SK-N-SH treated with all-trans-retinoic acid at 6 μM for 48 hours (cell line): ENCODE data around the gene LAG3.

Source experiments
- ARNTL ChIP-seq: fragments of 450-650 bp; formaldehyde crosslinking; IDR thresholded peaks from 2 replicates; pipeline ENCODE4 v1.5.0; 2020; ENCODE audit warnings: low read depth, mild to moderate bottlenecking, moderate library complexity, borderline replicate concordance
- BACH2 ChIP-seq: fragments of 250-450 bp; sonication (Bioruptor Pico); IDR thresholded peaks from 2 replicates; pipeline ENCODE4 v1.9.0; 2021; ENCODE audit warnings: mild to moderate bottlenecking, borderline replicate concordance
- PPARA ChIP-seq: fragments of 250-450 bp; sonication (Bioruptor Pico); IDR thresholded peaks from 2 replicates; pipeline ENCODE4 v1.5.0; 2020; ENCODE audit warnings: mild to moderate bottlenecking, borderline replicate concordance
- RARB ChIP-seq: fragments of 250-450 bp; sonication (Bioruptor Pico); IDR thresholded peaks from 2 replicates; pipeline ENCODE4 v1.8.0; 2021; ENCODE audit warnings: mild to moderate bottlenecking, moderate library complexity
- SNAI2 ChIP-seq: fragments of 250-450 bp; sonication (Bioruptor Pico); IDR thresholded peaks from 2 replicates; pipeline ENCODE4 v1.5.0; 2020; ENCODE audit warnings: mild to moderate bottlenecking, moderate library complexity
- TCF4 ChIP-seq: fragments of 250-450 bp; sonication (Bioruptor Pico); IDR thresholded peaks from 2 replicates; pipeline ENCODE4 v1.8.0; 2021; ENCODE audit warnings: mild to moderate bottlenecking, moderate library complexity, borderline replicate concordance
- TOX ChIP-seq: fragments of 250-450 bp; sonication (Bioruptor Pico); IDR thresholded peaks from 2 replicates; pipeline ENCODE4 v1.8.0; 2021; ENCODE audit warnings: mild to moderate bottlenecking, moderate library complexity, borderline replicate concordance
- ZC3H10 ChIP-seq: fragments of 250-450 bp; sonication (Bioruptor Pico); IDR thresholded peaks from 2 replicates; pipeline ENCODE4 v1.5.1; 2021; ENCODE audit warnings: mild to moderate bottlenecking, moderate library complexity
- ZFP30 ChIP-seq: fragments of 450-650 bp; formaldehyde crosslinking; IDR thresholded peaks from 2 replicates; pipeline ENCODE4 v1.5.0; 2022; ENCODE audit warnings: mild to moderate bottlenecking, moderate library complexity
- ZNF8 ChIP-seq: fragments of 450-650 bp; formaldehyde crosslinking; IDR thresholded peaks from 2 replicates; pipeline ENCODE4 v1.5.0; 2020; ENCODE audit warnings: mild to moderate bottlenecking, moderate library complexity
- TF ChIP-seq, protein P1 (sequence below): fragments of 250-450 bp; sonication (Bioruptor Pico); IDR thresholded peaks from 2 replicates; pipeline ENCODE4 v1.5.1; 2020; ENCODE audit warnings: low read depth, mild to moderate bottlenecking, moderate library complexity
- TF ChIP-seq, protein P2 (sequence below): fragments of 250-450 bp; sonication (Bioruptor Pico); IDR thresholded peaks from 2 replicates; pipeline ENCODE4 v1.5.1; 2021; ENCODE audit warnings: mild to moderate bottlenecking, moderate library complexity
- TF ChIP-seq, protein P3 (sequence below): fragments of 250-450 bp; sonication (Bioruptor Pico); IDR thresholded peaks from 2 replicates; pipeline ENCODE4 v1.5.0; 2020; ENCODE audit warnings: mild to moderate bottlenecking, moderate library complexity
- TF ChIP-seq, protein P4 (sequence below): fragments of 250-450 bp; sonication (Bioruptor Pico); IDR thresholded peaks from 2 replicates; pipeline ENCODE4 v1.8.0; 2020; ENCODE audit warnings: mild to moderate bottlenecking, moderate library complexity, borderline replicate concordance

DNA sequence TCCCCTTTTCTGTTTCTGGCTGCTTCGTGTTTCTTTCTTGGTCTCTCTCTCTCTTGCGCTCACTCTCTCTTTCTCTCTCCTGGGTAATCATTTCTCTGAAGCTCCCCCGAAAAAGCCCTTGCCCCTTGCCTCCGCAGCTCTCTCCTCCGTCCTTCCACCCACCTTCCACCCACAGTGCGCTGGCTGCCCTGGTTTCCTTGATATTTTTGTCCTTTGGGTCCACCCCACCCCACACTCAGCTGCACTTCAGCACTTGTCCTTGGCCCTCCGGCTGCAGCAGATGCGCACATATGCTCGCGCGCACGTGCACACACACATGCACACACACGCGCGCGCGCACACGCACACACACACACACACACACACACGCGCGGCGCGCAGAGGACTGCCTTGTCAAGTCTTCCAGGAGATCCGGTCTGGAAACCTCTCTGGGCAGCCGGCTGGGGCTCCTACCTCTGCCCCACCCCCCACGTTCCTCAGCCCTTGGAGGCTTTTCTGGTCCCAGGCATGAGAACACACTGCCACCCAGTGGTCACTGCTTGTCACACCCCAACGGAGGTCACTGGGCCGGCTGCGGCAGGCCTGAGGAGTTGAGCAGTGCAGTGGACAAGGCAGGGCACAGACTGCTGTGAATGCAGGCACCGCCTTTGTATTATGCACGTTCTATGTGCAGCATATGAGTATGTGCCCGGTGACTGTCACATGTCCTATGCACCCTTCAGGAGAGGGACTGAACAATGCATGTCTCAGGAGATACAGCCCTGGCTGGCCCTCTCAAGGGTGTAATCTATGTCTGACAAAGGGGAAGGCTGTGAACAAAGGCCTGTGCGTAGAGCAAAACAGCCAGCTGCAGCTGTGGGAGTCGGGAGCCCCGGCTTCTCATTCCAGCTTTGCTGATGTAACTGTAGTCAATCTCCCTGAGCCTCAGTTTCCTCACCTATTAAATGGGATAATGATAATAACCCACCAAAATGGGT is 6.5 kb downstream of the LAG3 start:
- TF ChIP-seq RARB (no peak), TCF4 (peak; percentile 23; the same call in 1 of the 2 replicates), ARNTL (peak; percentile 90), PPARA (CRISPR knock-in tag) (no peak), BACH2 (CRISPR knock-in tag) (no peak), ZNF8 (no peak), ZC3H10 (CRISPR knock-in tag) (no peak), TOX (no peak), ZFP30 (CRISPR knock-in tag) (no peak), SNAI2 (CRISPR knock-in tag) (no peak)
- TF ChIP-seq, protein P1, sequence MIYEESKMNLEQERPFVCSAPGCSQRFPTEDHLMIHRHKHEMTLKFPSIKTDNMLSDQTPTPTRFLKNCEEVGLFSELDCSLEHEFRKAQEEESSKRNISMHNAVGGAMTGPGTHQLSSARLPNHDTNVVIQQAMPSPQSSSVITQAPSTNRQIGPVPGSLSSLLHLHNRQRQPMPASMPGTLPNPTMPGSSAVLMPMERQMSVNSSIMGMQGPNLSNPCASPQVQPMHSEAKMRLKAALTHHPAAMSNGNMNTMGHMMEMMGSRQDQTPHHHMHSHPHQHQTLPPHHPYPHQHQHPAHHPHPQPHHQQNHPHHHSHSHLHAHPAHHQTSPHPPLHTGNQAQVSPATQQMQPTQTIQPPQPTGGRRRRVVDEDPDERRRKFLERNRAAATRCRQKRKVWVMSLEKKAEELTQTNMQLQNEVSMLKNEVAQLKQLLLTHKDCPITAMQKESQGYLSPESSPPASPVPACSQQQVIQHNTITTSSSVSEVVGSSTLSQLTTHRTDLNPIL (CRISPR knock-in tag): no peak
- TF ChIP-seq, protein P2, sequence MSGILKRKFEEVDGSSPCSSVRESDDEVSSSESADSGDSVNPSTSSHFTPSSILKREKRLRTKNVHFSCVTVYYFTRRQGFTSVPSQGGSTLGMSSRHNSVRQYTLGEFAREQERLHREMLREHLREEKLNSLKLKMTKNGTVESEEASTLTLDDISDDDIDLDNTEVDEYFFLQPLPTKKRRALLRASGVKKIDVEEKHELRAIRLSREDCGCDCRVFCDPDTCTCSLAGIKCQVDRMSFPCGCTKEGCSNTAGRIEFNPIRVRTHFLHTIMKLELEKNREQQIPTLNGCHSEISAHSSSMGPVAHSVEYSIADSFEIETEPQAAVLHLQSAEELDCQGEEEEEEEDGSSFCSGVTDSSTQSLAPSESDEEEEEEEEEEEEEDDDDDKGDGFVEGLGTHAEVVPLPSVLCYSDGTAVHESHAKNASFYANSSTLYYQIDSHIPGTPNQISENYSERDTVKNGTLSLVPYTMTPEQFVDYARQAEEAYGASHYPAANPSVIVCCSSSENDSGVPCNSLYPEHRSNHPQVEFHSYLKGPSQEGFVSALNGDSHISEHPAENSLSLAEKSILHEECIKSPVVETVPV: no peak
- TF ChIP-seq, protein P3, sequence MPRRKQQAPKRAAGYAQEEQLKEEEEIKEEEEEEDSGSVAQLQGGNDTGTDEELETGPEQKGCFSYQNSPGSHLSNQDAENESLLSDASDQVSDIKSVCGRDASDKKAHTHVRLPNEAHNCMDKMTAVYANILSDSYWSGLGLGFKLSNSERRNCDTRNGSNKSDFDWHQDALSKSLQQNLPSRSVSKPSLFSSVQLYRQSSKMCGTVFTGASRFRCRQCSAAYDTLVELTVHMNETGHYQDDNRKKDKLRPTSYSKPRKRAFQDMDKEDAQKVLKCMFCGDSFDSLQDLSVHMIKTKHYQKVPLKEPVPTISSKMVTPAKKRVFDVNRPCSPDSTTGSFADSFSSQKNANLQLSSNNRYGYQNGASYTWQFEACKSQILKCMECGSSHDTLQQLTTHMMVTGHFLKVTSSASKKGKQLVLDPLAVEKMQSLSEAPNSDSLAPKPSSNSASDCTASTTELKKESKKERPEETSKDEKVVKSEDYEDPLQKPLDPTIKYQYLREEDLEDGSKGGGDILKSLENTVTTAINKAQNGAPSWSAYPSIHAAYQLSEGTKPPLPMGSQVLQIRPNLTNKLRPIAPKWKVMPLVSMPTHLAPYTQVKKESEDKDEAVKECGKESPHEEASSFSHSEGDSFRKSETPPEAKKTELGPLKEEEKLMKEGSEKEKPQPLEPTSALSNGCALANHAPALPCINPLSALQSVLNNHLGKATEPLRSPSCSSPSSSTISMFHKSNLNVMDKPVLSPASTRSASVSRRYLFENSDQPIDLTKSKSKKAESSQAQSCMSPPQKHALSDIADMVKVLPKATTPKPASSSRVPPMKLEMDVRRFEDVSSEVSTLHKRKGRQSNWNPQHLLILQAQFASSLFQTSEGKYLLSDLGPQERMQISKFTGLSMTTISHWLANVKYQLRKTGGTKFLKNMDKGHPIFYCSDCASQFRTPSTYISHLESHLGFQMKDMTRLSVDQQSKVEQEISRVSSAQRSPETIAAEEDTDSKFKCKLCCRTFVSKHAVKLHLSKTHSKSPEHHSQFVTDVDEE (CRISPR knock-in tag): no peak; the same call in 1 of the 2 replicates
- TF ChIP-seq, protein P4, sequence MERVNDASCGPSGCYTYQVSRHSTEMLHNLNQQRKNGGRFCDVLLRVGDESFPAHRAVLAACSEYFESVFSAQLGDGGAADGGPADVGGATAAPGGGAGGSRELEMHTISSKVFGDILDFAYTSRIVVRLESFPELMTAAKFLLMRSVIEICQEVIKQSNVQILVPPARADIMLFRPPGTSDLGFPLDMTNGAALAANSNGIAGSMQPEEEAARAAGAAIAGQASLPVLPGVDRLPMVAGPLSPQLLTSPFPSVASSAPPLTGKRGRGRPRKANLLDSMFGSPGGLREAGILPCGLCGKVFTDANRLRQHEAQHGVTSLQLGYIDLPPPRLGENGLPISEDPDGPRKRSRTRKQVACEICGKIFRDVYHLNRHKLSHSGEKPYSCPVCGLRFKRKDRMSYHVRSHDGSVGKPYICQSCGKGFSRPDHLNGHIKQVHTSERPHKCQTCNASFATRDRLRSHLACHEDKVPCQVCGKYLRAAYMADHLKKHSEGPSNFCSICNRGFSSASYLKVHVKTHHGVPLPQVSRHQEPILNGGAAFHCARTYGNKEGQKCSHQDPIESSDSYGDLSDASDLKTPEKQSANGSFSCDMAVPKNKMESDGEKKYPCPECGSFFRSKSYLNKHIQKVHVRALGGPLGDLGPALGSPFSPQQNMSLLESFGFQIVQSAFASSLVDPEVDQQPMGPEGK: no peak
